NB4 (cell line): ENCODE measurements around the gene TKFC.
"Not testable (repeated sequence)": the region's sequence is repeated elsewhere in the genome, so short reads cannot be mapped to it uniquely, and the experiment has no call there.

Experiments used
- TF ChIP-seq, protein P1 (sequence below): IDR thresholded peaks from one replicate; pipeline ENCODE4 v1.5.1; 2012; ENCODE audit warnings: low read depth, low read length
- TF ChIP-seq, protein P2 (sequence below): IDR thresholded peaks from 2 replicates; pipeline ENCODE4 v1.6.1; 2011; ENCODE audit warnings: low read depth, low read length

DNA sequence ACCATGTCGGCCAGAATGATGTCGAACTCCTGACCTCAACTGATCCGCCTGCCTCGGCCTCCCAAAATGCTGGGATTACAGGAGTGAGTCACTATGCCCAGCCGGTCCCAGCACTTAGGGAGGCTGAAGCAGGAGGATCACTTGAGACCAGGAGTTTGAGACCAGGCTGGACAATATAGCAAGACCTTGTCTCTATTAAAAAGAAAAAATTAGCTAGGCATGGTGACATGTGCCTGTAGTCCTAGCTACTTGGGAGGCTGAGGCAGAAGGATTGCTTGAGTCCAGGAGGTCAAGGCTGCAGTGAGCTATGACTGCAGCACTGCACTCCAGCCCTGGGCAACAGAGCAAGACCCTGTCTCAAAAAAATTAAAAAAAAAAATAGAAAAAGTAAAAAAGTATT, 50.8 kb downstream of the TKFC start:
- TF ChIP-seq, protein P1, sequence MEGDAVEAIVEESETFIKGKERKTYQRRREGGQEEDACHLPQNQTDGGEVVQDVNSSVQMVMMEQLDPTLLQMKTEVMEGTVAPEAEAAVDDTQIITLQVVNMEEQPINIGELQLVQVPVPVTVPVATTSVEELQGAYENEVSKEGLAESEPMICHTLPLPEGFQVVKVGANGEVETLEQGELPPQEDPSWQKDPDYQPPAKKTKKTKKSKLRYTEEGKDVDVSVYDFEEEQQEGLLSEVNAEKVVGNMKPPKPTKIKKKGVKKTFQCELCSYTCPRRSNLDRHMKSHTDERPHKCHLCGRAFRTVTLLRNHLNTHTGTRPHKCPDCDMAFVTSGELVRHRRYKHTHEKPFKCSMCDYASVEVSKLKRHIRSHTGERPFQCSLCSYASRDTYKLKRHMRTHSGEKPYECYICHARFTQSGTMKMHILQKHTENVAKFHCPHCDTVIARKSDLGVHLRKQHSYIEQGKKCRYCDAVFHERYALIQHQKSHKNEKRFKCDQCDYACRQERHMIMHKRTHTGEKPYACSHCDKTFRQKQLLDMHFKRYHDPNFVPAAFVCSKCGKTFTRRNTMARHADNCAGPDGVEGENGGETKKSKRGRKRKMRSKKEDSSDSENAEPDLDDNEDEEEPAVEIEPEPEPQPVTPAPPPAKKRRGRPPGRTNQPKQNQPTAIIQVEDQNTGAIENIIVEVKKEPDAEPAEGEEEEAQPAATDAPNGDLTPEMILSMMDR = not testable (repeated sequence)
- TF ChIP-seq, protein P2, sequence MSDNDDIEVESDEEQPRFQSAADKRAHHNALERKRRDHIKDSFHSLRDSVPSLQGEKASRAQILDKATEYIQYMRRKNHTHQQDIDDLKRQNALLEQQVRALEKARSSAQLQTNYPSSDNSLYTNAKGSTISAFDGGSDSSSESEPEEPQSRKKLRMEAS = not testable (repeated sequence)
